Stimulated activated CD8-positive, alpha-beta memory T cell treated with anti-CD3 and anti-CD28 coated beads, Interleukin-7, amount 100 ng/mL, for 4 hours (primary cell): ENCODE results near the gene HBS1L.

ENCODE experiments used
- DNase-seq, 2 donors: peaks; one replicate each; pipeline ENCODE4 v3.0.0-alpha.2; 2020; ENCODE audit warnings: low read depth in 2 of 2

Gene HBS1L

DNA sequence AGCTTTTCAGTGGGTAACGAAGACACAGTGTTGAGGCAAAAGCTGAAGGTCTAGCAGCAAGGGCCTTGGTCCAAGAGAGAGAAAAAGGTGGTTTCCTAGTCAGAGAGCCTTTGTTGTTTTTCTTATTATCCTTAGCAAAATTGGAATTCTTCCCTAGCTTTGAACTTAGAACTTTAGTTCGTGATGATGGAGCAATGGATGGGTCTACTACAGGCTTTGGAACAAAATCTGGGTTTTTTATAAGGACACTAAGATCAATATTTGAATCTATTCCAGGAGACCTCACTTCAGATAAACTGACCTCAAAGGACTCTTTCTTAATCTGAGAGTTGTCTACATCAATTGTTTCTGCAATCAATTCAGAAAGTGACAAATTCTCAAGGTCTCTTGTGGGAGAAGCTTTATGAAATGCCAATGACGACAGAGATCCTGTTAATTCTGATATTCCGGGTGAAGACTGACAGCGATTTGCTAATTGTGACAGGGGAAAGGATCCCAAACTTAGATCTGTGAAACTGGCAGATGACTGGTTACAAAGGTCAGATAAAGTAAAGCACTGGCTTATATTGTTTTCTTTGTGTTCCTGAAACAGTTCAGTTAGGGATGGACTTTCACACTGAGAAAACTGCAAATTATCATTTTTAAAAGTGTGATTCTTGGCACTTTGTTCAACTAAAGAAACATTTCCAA is 17.7 kb downstream of the HBS1L start:
- no peak for DNase-seq

DNA sequence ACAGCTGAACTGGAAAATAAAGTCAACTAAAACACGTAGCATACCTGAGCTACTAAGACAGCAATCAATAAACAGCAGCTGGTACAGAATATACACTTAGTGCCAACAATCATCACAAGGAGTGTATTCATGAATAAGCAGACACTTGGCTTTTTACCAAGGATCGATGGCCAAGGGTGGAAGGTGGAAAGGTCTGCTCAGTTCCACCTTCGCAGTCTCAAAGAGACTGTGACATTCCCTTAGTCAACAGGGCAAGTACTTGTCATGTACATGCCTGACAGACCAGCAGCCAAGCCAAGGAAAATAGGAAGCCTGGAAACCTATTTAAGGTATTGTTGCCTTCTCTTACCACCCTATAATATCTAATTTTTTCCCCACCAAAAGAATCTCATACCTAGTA is 21.4 kb downstream of the HBS1L start:
- DNase-seq = no peak

DNA sequence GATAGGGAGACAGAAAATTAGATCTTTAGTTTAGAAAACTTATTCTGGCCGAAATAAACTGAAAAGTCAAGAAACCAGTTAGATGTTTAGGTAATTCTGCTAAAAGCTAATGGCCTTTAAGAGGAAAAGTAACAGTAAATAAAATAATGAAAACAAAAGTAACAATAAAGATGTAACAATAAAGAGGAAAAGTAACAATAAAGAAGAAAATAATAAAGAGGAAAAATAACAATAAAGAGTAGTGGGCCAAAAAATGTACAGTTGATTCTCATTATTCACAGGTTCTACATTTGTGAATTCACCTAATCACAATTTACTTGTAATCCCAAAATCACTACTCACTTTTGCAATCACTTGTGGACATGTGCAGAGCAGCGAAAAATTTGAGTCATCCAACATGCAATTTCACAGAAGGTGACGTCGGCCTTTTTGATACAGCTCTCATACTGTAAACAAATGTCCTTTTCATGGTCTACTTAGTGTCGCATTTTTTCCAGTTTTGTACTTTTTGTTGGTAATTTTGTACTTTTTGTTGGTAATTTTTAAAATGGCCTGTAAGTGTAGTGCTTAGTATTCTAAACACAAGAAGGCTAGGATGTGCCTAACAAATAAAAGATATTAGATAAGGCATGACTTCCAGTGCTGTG is 24.0 kb downstream of the HBS1L start:
- DNase-seq = no peak

DNA sequence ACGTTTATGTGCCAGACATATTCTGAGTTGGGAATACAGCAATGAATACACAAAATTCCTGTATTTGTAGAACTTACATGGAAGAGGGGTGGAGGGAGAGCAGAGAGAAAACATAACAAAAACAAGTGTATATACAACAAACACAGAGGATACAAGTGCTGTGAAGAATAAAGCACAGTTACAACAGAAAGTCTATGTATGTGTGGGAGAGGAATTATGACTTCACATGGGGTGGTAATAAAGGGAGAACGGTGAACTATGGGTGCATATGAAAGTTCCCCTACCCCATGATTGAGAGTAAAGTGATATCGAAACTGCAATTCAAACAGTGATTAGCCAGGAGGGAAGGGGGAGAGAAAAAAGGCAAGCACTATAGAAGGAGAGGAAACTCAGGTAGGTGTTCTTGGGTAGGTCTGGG is 24.6 kb downstream of the HBS1L start:
- DNase-seq = no peak

DNA sequence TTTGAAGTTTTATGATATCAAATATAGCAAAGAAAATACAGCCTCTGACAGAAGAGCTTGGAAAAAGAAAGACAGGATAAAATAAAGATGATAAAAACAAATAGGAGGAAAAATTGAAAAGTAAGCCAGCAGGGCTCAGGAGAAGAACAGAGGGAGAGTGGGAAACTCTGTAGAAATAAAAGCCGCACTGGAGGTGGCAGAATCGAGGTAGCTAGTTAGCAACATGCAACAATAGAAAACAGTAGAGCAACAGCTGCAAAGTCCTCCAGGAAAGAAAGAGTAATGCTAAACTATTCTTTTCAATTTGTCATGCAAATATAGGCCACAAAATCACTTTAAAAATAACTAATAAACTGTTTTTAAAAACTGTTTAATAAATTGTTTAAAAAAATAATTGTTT is 28.8 kb downstream of the HBS1L start:
- no peak for DNase-seq

DNA sequence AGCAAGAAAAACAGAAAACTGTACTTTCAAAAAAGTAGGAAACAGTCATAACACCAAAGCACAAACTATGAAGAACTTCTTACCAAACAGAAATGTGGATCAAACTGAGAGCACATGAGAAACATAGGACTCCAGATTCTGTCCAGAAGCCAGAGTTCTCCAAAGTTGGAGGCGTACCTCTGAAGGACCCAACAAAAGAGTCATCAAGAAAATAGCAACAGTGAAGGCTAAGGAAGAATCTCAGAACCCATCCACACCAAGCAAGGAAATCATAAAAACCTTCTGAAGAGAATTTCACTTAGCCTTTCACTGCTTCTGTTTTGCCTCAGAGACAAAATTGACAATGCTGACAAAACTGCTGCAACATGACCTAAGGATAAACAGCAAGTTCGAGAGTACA is 29.4 kb downstream of the HBS1L start:
- no peak for DNase-seq

DNA sequence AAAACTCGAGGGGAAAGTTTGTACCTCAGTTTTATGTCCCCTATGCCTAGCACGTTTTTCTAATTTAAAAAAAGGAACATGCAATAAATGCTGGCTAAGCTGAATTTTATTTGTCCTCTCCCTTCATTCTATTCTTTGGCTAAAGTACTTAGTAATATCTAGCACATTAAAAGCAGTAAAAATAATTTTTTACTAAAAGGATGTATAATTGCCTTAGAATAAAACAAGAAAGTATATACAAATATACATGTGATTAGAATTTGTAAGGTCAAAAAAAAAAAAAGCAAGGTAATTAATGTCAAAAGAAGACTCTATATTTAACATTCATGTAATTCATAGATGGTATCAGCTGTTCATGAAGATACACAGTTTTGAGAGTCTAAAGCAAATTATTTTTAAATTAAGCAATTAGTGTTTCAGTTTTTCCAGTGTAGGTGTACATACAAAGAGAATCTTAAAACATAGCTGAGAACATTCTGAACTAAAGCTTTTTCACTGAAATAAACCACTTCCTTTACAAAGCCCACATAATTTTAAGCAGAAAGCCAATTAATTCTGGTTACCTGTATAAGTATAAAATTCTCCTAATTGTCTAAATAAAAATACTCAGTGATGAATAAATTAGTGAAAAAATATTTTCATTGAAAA is 32.4 kb downstream of the HBS1L start:
- DNase-seq = no peak

DNA sequence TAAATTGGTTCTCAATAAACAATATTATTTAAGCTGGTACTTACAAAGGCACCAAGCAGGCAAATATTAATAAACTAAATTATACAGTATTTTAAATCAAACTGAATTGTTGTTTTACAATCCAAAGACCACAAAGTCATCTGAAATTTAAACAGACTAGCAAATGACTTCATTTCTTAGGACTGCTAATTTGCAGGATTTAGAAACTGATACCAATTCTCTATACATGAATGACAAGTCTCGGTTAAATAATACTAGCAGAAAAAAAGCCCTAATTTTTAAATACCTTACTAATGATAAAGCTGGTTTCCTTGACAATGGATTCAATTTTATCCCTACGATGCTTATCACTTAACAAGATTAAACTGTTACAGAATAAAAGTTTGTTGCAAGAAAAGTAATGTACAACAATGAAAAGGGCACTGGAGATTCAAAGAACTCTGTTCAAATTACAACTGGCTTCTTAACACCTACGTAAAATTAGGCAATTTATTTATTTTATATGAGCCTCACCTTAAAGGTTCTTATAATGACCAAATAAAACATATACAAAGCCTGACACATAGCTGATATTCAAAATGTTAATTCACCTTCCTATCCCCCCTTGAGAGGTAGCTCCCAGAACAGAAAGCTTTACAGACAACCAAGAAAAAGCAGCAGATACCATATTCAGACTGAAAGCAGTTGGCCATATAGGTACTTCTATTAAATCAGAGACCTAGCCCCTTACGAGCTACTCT is 33.1 kb downstream of the HBS1L start:
- DNase-seq = no peak

DNA sequence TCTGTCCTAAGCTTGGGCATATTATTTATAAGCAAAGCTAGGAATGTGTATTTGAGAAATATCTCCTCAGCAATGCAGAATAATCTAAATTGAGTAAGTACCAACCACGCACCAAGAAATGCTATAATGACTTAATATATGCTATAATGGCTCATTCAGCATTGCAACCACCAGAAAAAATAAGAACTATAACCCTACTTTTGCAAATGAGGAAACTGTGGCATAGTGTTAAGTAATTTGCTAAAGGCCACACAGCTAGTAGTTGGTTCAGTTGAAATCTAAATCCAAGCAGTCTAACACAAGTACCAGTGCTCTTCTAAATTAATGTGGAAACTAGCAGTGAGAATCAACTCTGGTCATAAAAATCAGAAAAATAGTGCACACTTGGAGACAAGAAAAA is 35.7 kb downstream of the HBS1L start:
- no peak for DNase-seq

DNA sequence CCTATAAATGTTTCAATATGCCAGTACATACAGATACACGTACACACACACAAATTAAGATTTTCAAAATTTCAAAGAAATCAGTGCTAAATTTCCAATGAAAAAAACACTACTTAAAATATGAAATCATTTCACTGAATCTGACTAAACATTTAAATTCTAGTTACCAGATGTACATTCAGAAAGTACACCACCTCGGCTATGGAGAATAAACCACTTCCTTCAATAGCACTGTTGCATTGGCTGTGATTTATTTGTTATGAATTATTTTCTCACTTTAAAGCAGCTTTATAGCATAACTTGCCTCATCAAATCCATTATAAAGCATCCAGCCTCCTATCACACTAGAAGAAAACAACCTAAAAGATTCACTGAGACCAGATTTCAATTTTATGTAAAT is 36.6 kb downstream of the HBS1L start:
- no peak for DNase-seq

DNA sequence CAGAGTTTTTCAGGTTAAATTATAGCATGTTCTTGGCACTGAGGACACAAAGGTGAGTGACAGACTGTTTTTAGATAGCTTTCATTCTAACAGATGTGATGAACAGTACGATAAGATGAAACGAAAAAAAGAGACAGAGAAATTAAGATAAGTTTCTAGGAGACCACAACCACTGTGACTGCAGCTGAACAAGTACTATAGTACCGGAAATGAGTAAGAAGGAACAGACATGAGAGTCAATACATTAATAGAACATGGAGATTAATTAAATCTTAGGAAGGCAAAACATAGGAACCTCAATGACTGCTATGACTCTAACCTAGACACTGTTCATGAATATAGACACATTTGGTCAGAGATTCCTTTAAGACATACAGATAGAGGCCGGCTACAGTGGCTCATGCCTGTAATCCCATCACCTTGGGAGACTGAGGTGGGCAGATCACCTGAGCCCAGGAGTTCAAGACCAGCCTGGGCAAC is 40.2 kb downstream of the HBS1L start:
- DNase-seq = no peak

DNA sequence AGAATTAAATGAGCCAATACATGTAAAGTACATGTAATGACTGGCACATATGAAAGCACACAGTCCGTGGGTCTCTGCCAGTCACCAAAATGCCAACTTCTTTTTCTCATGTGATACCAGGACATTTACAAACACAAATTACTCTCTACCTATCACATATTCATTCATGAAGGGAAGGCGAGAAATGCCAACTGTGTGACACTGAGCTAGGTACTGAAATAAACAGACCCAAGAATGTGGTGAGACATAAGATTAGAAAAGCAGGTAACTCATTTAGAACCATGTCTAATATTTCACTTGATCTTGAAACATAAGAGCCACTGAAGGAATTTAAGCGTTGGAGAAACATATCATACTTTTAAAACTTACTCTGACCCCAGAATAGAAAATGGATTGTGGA is 41.4 kb downstream of the HBS1L start:
- DNase-seq = no peak

DNA sequence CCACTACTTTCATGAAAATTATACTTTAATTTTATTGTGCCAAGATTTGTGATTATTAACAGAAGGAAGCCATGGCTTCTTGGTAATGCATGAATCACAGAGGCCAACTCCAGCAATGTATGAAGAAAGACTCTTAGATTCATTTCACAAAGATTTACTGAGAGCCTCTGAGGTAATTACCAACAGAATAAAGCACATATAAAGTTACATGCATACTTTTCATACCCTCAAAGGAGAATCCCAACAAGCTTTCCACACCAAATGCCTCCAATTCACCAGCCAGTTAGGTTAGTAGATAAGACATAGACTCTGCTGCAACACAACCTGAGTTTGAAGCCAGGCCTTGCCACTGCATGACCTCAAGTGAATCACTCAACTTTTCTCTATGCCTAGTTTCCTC is 41.9 kb downstream of the HBS1L start:
- DNase-seq = no peak

DNA sequence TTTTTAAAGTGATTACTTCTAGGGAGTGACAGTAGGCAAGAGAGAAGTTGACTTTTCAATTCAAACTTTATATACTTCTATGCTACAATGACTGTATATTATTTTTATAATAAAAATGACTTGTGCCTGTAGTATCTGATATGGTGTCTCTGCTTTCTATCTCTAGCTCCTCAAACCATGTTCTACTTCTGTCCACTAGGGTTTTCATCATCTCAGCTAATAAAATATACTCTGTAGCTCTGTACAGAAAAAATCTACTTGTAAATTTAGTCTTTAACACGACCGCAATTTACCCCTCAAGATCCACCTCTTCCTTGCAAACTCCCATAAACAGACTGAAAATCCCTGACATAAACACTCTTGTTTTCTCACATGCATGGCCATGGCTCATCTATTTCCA is 42.3 kb downstream of the HBS1L start:
- DNase-seq = no peak

DNA sequence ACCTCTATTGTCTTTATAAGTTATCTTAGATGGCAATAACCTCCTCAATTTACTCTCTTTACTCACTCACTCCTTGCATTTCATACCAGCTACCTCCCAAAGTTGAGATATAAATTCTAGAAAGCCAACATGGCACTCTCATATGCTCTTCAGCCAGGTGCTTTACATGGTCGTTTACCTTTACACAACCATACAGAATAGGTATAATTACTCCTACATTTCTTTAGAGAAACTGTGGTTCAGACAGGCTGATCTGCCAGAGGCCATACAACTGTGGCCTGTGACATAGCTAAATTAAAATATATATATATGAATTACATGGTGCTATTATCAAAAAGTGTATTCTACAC is 45.7 kb downstream of the HBS1L start:
- no peak for DNase-seq

DNA sequence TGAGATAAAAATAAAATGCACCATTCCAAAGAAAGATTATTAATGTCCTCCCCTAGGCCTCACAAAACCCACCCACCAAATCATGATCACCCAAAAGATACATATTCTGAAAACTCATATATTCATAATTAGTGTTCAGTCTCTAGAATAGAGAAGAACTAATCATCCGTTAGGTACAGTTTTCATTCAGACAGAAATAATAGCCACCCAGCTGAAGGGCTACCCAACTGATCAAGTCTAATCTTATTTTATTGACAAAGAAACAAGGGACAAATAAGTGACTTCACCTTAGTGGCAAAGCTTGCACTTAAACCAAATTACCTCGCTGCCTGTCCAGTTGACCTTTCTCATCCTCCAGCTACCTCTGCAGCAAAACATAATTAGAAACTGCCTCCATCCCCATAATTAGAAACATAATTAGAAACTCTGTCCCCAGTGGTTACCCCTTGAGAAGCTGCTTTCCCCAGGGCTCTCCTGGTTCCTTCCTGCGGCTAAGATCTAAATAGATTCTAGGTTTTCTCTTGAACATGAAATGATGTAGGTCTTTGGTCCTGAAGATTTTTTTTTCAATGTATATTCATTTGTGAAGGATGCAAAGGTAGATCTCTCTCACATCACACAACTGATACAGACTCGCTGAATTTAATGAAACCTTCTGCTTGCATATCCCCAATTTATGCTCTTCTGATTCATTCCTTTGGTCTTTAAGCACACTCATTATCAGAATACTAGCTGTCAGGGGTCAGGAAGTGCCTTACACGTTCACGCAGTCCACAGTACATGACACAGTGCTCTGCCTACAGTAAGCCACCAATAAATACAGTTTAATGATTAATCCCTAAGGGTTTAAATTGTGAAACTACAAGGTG is 46.3 kb downstream of the HBS1L start:
- DNase-seq = no peak

DNA sequence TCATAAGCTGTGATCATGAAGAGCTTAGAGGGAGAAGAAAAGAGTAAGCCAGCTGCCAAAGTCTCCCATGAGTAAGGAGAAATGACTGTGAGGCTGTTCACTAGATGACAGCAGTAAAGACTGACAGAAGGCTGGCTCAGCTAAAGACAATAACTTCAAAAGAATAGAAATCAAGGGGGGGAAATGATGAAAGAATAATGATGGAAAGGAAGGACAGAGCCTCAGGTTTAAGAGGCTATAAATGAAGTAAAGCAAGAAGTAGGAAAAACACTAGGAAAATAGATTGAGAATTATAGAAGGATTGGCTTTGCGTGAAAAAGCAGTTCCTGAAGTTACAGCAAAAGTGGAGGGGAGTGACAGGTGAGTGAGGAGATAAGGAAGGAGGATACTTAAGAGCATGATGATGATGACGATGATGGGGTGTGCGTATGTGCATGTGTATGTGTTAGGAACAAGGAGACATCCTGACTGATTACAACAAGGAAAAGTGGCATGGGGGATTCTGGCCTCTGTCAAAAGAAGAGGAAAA is 48.2 kb downstream of the HBS1L start:
- DNase-seq = no peak

DNA sequence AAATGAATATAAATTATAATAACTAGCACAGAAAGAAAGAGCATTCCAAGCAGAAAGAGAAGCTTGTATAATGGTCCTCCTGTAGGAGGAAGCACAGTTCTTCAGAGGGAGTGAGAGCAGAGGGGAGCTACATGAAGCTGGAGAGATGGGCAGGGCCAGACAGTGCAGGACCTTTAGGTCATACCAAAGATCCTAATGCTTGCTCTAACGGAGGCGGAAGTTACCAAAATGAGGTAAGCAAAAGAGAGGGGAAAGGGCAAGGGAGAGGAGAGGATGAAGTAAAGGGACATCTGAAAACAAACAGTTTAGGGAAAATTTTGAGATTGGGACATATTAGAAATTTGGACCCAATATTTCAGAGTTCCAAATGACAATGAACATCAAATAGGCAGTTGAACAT is 50.2 kb downstream of the HBS1L start:
- no peak for DNase-seq

DNA sequence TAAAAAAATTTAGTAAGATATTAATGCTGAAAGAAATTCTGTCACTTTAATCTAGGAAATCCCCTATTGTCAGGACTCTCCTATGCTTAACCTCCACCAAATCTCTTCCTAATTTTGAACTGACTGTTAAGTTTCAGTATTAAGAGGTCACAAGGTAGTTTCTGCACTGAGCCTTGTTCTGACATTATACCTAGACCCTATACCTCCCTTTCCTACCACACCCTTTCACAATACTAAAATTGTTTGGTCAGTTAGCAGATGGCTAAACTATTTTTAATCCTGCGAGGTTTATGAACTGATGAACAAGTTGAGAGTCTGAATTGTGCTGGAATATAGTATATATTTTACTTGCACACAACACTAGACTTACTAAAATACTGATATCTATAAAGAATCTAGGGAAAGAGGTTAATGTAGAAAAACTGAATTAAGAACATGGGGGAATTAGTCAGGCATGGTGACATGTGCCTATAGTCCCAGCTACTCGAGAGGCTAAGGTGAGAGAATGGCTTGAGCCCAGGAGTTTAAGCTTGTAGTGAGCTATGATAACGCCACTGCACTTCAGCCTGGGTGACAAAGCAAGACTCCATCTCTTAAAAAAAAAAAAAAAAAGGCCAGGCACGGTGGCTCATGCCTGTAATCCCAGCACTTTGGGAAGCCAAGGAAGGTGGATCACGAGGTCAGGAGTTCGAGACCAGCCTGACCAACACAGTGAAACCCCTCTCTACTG is 51.5 kb downstream of the HBS1L start:
- DNase-seq = no peak

DNA sequence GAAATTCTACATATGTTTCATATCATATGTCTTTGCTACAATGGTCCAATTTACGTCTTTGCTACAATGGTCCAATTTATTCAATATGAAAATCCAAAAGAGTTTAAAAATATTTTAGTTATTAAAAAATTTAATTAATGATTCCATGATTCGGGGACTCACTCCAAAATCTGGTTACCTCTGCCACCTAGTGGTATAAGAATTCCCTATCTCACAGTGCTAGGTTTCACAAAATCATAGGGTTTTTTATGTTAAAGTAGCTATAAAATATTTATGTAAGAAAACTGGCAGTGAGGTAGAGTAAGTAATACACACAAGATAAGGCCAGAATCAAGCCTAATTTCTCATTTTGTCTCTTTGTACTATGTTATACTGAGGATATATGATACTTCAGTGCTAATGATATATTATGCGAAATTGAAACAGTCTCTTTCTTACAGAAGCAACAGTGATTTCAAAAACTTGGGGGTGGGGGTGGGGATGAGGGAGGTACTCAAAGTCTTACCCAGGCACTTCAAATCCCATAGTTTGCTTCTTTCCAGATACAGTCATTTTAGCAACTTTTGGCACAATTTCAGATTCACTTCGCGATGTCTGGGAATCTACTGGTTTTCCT is 52.3 kb downstream of the HBS1L start:
- no peak for DNase-seq
